ENCODE measurements around the gene ATM. TPM values are rescaled to one million over a fixed set of nuclear protein-coding genes. Genes with fewer than 3 reads are reported as not detected.
"Not testable (repeated sequence)": the region's sequence is repeated elsewhere in the genome, so short reads cannot be mapped to it uniquely, and the experiment has no call there.

Gene ATM
- total RNA-seq, 2 donors from 2014 or later: 32.9 to 80.9 TPM

DNA sequence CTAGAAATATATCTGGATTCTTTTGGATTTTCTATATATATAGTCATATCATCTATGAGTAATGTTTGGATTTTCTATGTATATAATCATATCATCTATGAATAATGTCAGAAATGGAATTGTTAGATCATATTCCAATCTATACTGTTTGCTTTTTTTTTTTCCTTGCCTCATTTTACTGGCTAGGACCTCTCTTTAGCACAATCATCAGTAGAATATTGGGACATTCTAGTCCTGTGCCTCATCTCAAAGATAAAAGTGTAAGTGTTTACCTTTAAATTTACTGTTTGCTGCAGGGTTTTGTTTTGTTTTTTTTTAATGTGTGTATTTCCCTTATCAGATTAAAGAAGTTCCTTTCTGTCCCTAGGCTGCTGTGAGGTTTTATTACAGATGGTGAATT lies 147.4 kb downstream of the ATM start:
- H3K4me3 ChIP-seq: no peak overlapping the region
- no peaks in the 10 kb centered on the region for H3K36me3 ChIP-seq
- intact Hi-C loops (cut with DNase I): no loop called here
- no peaks in the 10 kb centered on the region for H3K27me3 ChIP-seq (replicated peaks; ENCODE audit: insufficient read depth)
- TF ChIP-seq, protein P1, sequence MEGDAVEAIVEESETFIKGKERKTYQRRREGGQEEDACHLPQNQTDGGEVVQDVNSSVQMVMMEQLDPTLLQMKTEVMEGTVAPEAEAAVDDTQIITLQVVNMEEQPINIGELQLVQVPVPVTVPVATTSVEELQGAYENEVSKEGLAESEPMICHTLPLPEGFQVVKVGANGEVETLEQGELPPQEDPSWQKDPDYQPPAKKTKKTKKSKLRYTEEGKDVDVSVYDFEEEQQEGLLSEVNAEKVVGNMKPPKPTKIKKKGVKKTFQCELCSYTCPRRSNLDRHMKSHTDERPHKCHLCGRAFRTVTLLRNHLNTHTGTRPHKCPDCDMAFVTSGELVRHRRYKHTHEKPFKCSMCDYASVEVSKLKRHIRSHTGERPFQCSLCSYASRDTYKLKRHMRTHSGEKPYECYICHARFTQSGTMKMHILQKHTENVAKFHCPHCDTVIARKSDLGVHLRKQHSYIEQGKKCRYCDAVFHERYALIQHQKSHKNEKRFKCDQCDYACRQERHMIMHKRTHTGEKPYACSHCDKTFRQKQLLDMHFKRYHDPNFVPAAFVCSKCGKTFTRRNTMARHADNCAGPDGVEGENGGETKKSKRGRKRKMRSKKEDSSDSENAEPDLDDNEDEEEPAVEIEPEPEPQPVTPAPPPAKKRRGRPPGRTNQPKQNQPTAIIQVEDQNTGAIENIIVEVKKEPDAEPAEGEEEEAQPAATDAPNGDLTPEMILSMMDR (IDR thresholded peaks at IDR 0.05): no peak
- TF ChIP-seq POLR2AphosphoS5 (IDR thresholded peaks at IDR 0.05) (no peak), POLR2A (IDR thresholded peaks at IDR 0.05) (no peak)
- H3K27ac ChIP-seq: no peak overlapping the region
- DNase-seq (ENCODE audit: low spot score): no peak
- no peaks in the 10 kb centered on the region for H3K9me3 ChIP-seq
- H3K4me1 ChIP-seq (replicated peaks): no peaks in the 10 kb centered on the region

GRCh38 chr11:108370990-108371389 lies 148.1 kb downstream of the ATM start:
- Histone ChIP-seq H3K27me3 (replicated peaks; ENCODE audit: insufficient read depth) (no peaks in the 10 kb centered on the region), H3K36me3 (no peaks in the 10 kb centered on the region), H3K4me1 (replicated peaks) (no peaks in the 10 kb centered on the region), H3K9me3 (no peaks in the 10 kb centered on the region), H3K4me3 (no peak overlapping the region), H3K27ac (no peak overlapping the region)
- intact Hi-C loops (cut with DNase I): no loop called here
- TF ChIP-seq POLR2AphosphoS5 (IDR thresholded peaks at IDR 0.05): no peak
- no peak for TF ChIP-seq POLR2A (IDR thresholded peaks at IDR 0.05)
- TF ChIP-seq, protein P1 (IDR thresholded peaks at IDR 0.05): no peak
- WGBS: 75% methylated on average over 5 of the region's 5 CpGs
- DNase-seq (ENCODE audit: low spot score): no peak

- H3K36me3 ChIP-seq; H3K27me3 ChIP-seq (replicated peaks; ENCODE audit: insufficient read depth); H3K27ac ChIP-seq; H3K4me3 ChIP-seq; DNase-seq (ENCODE audit: low spot score); H3K9me3 ChIP-seq; intact Hi-C loops (cut with DNase I); H3K4me1 ChIP-seq (replicated peaks): not testable (repeated sequence)
- 94% methylated on average over 24 of the region's 24 CpGs for WGBS
Measured at GRCh38 chr11:108373505-108373904, 150.6 kb downstream of the ATM start.

GRCh38 chr11:108388576-108388975 lies 165.7 kb downstream of the ATM start:
- H3K27me3 ChIP-seq (replicated peaks; ENCODE audit: insufficient read depth): no peaks in the 10 kb centered on the region
- DNase-seq (ENCODE audit: low spot score): no peak
- TF ChIP-seq POLR2A (IDR thresholded peaks at IDR 0.05) (no peak), POLR2AphosphoS5 (IDR thresholded peaks at IDR 0.05) (no peak)
- TF ChIP-seq, protein P1 (IDR thresholded peaks at IDR 0.05): no peak
- H3K4me3 ChIP-seq: no peak overlapping the region
- H3K4me1 ChIP-seq (replicated peaks): no peaks in the 10 kb centered on the region
- H3K9me3 ChIP-seq: no peaks in the 10 kb centered on the region
- intact Hi-C loops (cut with DNase I): no loop called here
- WGBS: 82% methylated on average over 5 of the region's 5 CpGs
- H3K27ac ChIP-seq: no peak overlapping the region
- H3K36me3 ChIP-seq: no peaks in the 10 kb centered on the region

GRCh38 chr11:108392353-108392752 lies 169.5 kb downstream of the ATM start:
- DNase-seq (ENCODE audit: low spot score): no peak

More at GRCh38 chr11:108392353-108392752, 169.5 kb downstream of the ATM start:
- Histone ChIP-seq H3K27ac (no peak overlapping the region), H3K4me3 (no peak overlapping the region), H3K36me3 (no peaks in the 10 kb centered on the region), H3K9me3 (no peaks in the 10 kb centered on the region), H3K27me3 (replicated peaks; ENCODE audit: insufficient read depth) (no peaks in the 10 kb centered on the region), H3K4me1 (replicated peaks) (no peaks in the 10 kb centered on the region)
- intact Hi-C loops (cut with DNase I): no loop called here
- WGBS: 89% methylated on average over 1 of the region's 1 CpG
- no peak for TF ChIP-seq POLR2AphosphoS5 (IDR thresholded peaks at IDR 0.05)
- TF ChIP-seq POLR2A (IDR thresholded peaks at IDR 0.05): no peak
- TF ChIP-seq, protein P1 (IDR thresholded peaks at IDR 0.05): no peak
